Keratinocyte (primary cell): ENCODE results near the gene RGS6.

Experiments
- EZH2 ChIP-seq: IDR thresholded peaks from one replicate; pipeline ENCODE4 v1.6.1; 2012; ENCODE audit warnings: inconsistent platforms, mild to moderate bottlenecking, low read length, moderate library complexity
- TF ChIP-seq, protein P1 (sequence below), 3 experiments: IDR thresholded peaks in 1 of 3; conservative IDR thresholded peaks in 1 of 3; optimal IDR thresholded peaks in 1 of 3; 2 replicates in 2 of 3; 3 replicates in 1 of 3; pipeline versions ENCODE3 to v1.5.1; 2011; ENCODE audit warnings: low read length in 3 of 3, mild to moderate bottlenecking in 3 of 3, moderate library complexity in 2 of 3, control low read depth in 1 of 3, inconsistent platforms in 1 of 3; ENCODE audit not compliant: insufficient read depth in 2 of 3; ENCODE audit errors: extremely low read depth in 1 of 3

DNA sequence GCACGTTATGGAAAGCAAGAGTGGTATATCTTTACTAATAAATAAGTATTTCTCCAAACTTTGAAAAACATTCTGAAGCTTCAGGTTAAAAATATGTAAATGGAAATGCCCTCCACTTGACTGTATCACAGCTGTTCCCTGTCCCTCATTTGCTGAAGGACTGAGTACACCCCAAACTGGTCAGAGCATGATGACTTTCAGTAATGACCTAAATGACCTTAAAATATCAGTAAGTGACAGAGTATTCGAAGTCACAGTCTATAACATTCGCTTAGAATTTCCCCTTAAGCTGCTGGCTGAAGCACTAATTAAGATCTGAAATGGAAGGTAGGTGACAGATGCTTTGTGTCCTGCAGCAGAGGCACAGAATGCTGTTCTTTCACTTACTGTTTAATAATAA is 191.5 kb downstream of the RGS6 start:
- TF ChIP-seq EZH2, result no peak
- TF ChIP-seq, protein P1, sequence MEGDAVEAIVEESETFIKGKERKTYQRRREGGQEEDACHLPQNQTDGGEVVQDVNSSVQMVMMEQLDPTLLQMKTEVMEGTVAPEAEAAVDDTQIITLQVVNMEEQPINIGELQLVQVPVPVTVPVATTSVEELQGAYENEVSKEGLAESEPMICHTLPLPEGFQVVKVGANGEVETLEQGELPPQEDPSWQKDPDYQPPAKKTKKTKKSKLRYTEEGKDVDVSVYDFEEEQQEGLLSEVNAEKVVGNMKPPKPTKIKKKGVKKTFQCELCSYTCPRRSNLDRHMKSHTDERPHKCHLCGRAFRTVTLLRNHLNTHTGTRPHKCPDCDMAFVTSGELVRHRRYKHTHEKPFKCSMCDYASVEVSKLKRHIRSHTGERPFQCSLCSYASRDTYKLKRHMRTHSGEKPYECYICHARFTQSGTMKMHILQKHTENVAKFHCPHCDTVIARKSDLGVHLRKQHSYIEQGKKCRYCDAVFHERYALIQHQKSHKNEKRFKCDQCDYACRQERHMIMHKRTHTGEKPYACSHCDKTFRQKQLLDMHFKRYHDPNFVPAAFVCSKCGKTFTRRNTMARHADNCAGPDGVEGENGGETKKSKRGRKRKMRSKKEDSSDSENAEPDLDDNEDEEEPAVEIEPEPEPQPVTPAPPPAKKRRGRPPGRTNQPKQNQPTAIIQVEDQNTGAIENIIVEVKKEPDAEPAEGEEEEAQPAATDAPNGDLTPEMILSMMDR (optimal IDR thresholded peaks at IDR 0.05 in 1 of 3, IDR thresholded peaks at IDR 0.05 in 1 of 3, conservative IDR thresholded peaks at IDR 0.05 in 1 of 3; ENCODE audit: extremely low read depth in 1 of 3, insufficient read depth in 2 of 3, low read length in 3 of 3), result no peak
